Fibroblast of lung (primary cell): Measurements from ENCODE around the gene DIP2A. TPM values are rescaled to one million over a fixed set of nuclear protein-coding genes. Genes with fewer than 3 reads are reported as not detected.

ENCODE experiments used
- DNase-seq, 2 donors: peaks; one replicate each; pipeline versions ENCODE4 v3.0.0 to v3.0.0-alpha.2; 2010; ENCODE audit warnings: low read depth in 2 of 2
- H2AFZ ChIP-seq: 2 replicates; pipeline ENCODE4 v1.5.1; 2012; ENCODE audit warnings: low read length, control low read depth, inconsistent platforms
- H3K27ac ChIP-seq: 2 replicates; pipeline ENCODE4 v1.5.1; 2011; ENCODE audit warnings: low read length, control low read depth; ENCODE audit not compliant: insufficient read depth
- H3K27me3 ChIP-seq: 2 replicates; pipeline ENCODE4 v1.5.1; 2011; ENCODE audit warnings: mild to moderate bottlenecking, low read length; ENCODE audit not compliant: control insufficient read depth, insufficient read depth
- H3K36me3 ChIP-seq: 2 replicates; pipeline ENCODE4 v1.5.1; 2011; ENCODE audit warnings: low read length; ENCODE audit not compliant: control insufficient read depth, insufficient read depth
- H3K4me1 ChIP-seq: 2 replicates; pipeline ENCODE4 v1.5.1; 2011; ENCODE audit warnings: low read length; ENCODE audit not compliant: control insufficient read depth, insufficient read depth; ENCODE audit errors: extremely low read depth
- H3K4me2 ChIP-seq: 2 replicates; pipeline ENCODE4 v1.5.1; 2011; ENCODE audit warnings: low read length, control low read depth; ENCODE audit not compliant: insufficient read depth; ENCODE audit errors: extremely low read depth
- H3K4me3 ChIP-seq, 4 experiments: fragments of 200-600 bp in 1 of 4; sonication (generic) in 1 of 4; replicated peaks in 1 of 4; 2 replicates each; pipeline ENCODE4 v1.5.1; 2011 to 2016; ENCODE audit warnings: low read length in 4 of 4, low read depth in 3 of 4, mild to moderate bottlenecking in 3 of 4, control low read depth in 2 of 4, inconsistent platforms in 1 of 4, mixed read lengths in 1 of 4; ENCODE audit not compliant: insufficient read depth in 1 of 4; ENCODE audit errors: control extremely low read depth in 1 of 4
- H3K79me2 ChIP-seq: 2 replicates; pipeline ENCODE4 v1.5.1; 2012; ENCODE audit warnings: mild to moderate bottlenecking, low read length, inconsistent platforms; ENCODE audit not compliant: control insufficient read depth, insufficient read depth
- H3K9ac ChIP-seq: 2 replicates; pipeline ENCODE4 v1.5.1; 2011; ENCODE audit warnings: mild to moderate bottlenecking, low read length, control low read depth; ENCODE audit not compliant: insufficient read depth
- H3K9me3 ChIP-seq: 2 replicates; pipeline ENCODE4 v1.5.1; 2012; ENCODE audit warnings: low read depth, low read length; ENCODE audit not compliant: control insufficient read depth, insufficient read depth
- H4K20me1 ChIP-seq: 2 replicates; pipeline ENCODE4 v1.5.1; 2011; ENCODE audit warnings: low read length; ENCODE audit not compliant: control insufficient read depth, insufficient read depth; ENCODE audit errors: extremely low read depth
- EZH2 ChIP-seq: IDR thresholded peaks from 2 replicates; pipeline ENCODE4 v1.5.1; 2012; ENCODE audit warnings: low read length, control low read depth, mild to moderate bottlenecking; ENCODE audit errors: missing control alignments
- polyA plus RNA-seq, 2 donors: library from polyadenylated mRNA; depleted of rRNA in 1 of 2; stranded (reverse) in 1 of 2; unstranded in 1 of 2; fragments of >200 nt; gene quantifications; 2 replicates each; pipeline ENCODE4 v1.2.1, GENCODE V29; 2011 to 2012; ENCODE audit warnings: missing spikeins in 1 of 2
- total RNA-seq: library from RNA; depleted of rRNA; stranded (reverse); fragments of >200 nt; gene quantifications from 2 replicates; pipeline ENCODE4 v1.2.1, GENCODE V29; 2014
- TF ChIP-seq, protein P1 (sequence below), 2 donors: IDR thresholded peaks in 1 of 2; conservative IDR thresholded peaks in 1 of 2; 1 replicate in 1 of 2; 2 replicates in 1 of 2; pipeline ENCODE4 v1.5.1; 2011 to 2012; ENCODE audit warnings: low read length in 2 of 2, control low read depth in 1 of 2, inconsistent platforms in 1 of 2, low read depth in 1 of 2, mild to moderate bottlenecking in 1 of 2

The DIP2A gene
- total and polyA plus RNA-seq, 2 donors (not counting 1 experiment from before 2014, with no cell fraction given): 16.3 to 21.1 TPM

DNA sequence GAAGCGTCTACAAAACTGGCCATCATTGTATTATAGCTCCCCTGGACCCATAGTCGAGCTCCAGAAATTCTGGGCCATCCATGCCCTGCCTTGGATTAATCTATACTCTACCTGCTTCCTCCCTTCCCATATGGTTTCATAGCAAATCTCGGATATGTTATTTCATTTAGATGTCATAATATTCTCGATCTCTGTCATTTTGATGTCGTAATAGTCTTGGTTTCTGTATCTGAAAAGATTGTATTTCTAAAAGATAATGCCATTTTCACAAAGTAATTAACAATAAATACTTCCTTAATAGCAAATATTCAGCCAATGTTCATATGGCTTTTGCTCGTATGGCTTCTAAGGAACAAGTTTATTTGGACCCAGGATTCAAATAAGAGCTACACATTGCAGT lies 35.1 kb downstream of the DIP2A start:
- H3K79me2 ChIP-seq: no peaks in the 10 kb centered on the region
- no peak for DNase-seq
- peaks cover 1% of the 10 kb centered on the region for H4K20me1 ChIP-seq
- no peaks in the 10 kb centered on the region for H3K4me1 ChIP-seq
- H3K4me3 ChIP-seq: no peak overlapping the region
- peaks cover 13% of the 10 kb centered on the region for H3K36me3 ChIP-seq
- H2AFZ ChIP-seq: no peak overlapping the region
- H3K4me2 ChIP-seq: no peak overlapping the region
- H3K27ac ChIP-seq: no peak overlapping the region
- H3K9me3 ChIP-seq: no peaks in the 10 kb centered on the region
- no peak overlapping the region for H3K9ac ChIP-seq
- TF ChIP-seq, protein P1, sequence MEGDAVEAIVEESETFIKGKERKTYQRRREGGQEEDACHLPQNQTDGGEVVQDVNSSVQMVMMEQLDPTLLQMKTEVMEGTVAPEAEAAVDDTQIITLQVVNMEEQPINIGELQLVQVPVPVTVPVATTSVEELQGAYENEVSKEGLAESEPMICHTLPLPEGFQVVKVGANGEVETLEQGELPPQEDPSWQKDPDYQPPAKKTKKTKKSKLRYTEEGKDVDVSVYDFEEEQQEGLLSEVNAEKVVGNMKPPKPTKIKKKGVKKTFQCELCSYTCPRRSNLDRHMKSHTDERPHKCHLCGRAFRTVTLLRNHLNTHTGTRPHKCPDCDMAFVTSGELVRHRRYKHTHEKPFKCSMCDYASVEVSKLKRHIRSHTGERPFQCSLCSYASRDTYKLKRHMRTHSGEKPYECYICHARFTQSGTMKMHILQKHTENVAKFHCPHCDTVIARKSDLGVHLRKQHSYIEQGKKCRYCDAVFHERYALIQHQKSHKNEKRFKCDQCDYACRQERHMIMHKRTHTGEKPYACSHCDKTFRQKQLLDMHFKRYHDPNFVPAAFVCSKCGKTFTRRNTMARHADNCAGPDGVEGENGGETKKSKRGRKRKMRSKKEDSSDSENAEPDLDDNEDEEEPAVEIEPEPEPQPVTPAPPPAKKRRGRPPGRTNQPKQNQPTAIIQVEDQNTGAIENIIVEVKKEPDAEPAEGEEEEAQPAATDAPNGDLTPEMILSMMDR (conservative IDR thresholded peaks at IDR 0.05 in 1 of 2, IDR thresholded peaks at IDR 0.05 in 1 of 2; ENCODE audit: low read depth in 1 of 2, low read length in 2 of 2): no peak
- TF ChIP-seq EZH2: no peak
- H3K27me3 ChIP-seq: no peaks in the 10 kb centered on the region

DNA sequence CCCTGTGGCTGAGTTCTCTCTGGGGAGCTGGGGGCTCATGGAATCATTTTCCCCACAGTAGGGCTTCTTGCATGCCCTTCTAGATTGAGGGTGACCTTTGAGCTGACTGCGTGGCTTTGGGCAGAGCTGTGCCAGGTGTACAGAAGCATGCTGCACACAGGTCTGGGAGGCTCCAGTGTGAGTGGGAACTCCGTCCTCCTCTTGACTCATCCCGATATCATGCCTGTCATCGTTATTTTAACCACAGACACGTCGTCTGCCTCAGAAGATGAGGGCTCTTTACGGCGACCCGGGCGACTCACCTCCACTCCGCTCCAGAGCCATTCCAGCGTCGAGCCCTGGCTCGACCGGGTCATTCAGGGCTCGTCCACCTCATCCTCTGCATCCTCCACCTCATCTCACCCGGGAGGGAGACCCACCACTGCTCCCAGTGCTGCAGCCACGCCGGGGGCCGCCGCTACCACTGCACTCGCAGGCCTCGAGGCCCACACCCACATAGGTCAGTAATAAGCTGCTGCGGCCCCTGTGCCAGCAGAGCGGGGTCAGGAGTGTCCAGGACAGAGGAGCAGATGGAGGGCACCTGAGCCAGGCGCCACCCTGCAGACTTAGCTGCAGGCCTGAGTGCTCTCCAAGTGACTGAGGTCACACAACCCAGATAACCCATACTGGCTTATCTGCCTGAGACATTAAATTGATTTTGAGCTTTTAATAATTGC lies 39.8 kb downstream of the DIP2A start:
- Histone ChIP-seq H3K4me3 (no peak overlapping the region), H3K4me1 (no peaks in the 10 kb centered on the region), H4K20me1 (no peaks in the 10 kb centered on the region), H2AFZ (no peak overlapping the region), H3K9me3 (no peaks in the 10 kb centered on the region), H3K4me2 (no peak overlapping the region), H3K27ac (no peak overlapping the region), H3K9ac (no peak overlapping the region), H3K27me3 (no peaks in the 10 kb centered on the region), H3K79me2 (no peaks in the 10 kb centered on the region), H3K36me3 (peaks cover 12% of the 10 kb centered on the region)
- peak in 1 of 2 donors; percentile 44 for DNase-seq
- TF ChIP-seq, protein P1 (conservative IDR thresholded peaks at IDR 0.05 in 1 of 2, IDR thresholded peaks at IDR 0.05 in 1 of 2; ENCODE audit: low read depth in 1 of 2, low read length in 2 of 2): no peak
- no peak for TF ChIP-seq EZH2

DNA sequence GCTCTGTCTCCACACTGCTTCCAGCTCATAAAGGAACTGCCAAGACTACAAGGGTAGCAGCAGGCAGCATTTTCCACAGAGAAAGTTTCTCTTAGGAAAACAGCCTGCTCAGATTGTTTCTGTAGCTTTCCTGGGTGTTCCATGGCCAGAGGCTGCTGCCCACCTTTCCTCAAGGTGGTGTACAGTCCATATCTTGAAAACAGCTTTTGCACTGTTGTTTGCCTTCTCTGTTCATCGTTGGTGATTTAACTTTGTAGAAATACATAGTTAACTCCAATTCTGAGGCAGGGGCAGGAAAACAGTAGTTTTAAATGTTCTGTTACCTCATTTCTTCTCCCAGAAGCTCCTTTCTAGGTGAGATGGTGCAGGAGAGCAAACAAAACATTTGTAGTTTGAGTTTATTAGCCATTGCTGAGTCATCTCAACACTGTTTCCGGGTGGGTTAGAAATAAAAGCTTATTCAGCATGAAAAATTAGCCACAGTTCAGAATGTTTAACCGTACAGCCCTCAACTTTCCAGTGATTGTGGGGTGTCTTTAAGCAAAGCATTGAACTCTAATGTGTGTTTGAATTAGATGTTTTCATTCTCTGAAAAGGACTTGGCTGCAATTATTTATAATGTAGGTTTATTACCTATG lies 41.7 kb downstream of the DIP2A start:
- peak; percentile 31 to 44 for DNase-seq
- Histone ChIP-seq H3K4me1 (no peaks in the 10 kb centered on the region), H2AFZ (no peak overlapping the region), H3K9ac (no peak overlapping the region), H3K27me3 (no peaks in the 10 kb centered on the region), H4K20me1 (no peaks in the 10 kb centered on the region), H3K4me3 (no peak overlapping the region), H3K4me2 (no peak overlapping the region), H3K79me2 (no peaks in the 10 kb centered on the region), H3K27ac (no peak overlapping the region), H3K9me3 (no peaks in the 10 kb centered on the region), H3K36me3 (peaks cover 10% of the 10 kb centered on the region)
- TF ChIP-seq EZH2: no peak
- TF ChIP-seq, protein P1 (conservative IDR thresholded peaks at IDR 0.05 in 1 of 2, IDR thresholded peaks at IDR 0.05 in 1 of 2; ENCODE audit: low read depth in 1 of 2, low read length in 2 of 2): no peak
